Measurements from ENCODE around the gene SGK1.

DNA sequence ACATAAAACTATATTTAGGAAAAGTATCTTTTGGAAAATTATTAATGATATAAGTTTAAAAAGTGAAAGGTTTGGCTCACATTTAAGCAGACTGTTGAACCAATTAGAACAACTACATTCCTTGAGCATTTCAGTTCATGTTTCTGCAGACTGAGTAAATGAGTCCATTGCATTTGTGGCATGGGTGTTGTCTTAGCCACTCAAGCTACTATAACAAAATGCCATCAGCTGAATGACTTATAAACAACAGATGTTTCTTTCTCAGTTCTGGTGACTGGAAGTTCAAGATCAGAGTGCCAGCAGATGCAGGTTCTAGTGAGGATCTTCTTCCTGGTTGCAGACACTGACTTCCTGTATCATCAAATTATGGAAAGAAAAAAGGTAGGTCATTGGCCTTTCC lies 198.4 kb downstream of the SGK1 start:
- TF ChIP-seq, protein P1, sequence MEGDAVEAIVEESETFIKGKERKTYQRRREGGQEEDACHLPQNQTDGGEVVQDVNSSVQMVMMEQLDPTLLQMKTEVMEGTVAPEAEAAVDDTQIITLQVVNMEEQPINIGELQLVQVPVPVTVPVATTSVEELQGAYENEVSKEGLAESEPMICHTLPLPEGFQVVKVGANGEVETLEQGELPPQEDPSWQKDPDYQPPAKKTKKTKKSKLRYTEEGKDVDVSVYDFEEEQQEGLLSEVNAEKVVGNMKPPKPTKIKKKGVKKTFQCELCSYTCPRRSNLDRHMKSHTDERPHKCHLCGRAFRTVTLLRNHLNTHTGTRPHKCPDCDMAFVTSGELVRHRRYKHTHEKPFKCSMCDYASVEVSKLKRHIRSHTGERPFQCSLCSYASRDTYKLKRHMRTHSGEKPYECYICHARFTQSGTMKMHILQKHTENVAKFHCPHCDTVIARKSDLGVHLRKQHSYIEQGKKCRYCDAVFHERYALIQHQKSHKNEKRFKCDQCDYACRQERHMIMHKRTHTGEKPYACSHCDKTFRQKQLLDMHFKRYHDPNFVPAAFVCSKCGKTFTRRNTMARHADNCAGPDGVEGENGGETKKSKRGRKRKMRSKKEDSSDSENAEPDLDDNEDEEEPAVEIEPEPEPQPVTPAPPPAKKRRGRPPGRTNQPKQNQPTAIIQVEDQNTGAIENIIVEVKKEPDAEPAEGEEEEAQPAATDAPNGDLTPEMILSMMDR (IDR thresholded peaks at IDR 0.05), result no peak
- no peak for TF ChIP-seq CEBPB (IDR thresholded peaks at IDR 0.05)
